Measurements from ENCODE around the gene C12orf57.
A peak's percentile ranks its signal among the peaks of the same experiment; 100 is the strongest.

Gene C12orf57

GRCh38 chr12:6962285-6963015 lies 18.6 kb downstream of the C12orf57 start:
- H3K4me3 ChIP-seq (replicated peaks in 1 of 2; ENCODE audit: low read depth in 2 of 2, low read length in 2 of 2) = no peak overlapping the region
- TF ChIP-seq CTCF (IDR thresholded peaks at IDR 0.05; ENCODE audit: low read depth, low read length) = no peak

GRCh38 chr12:6963016-6963731 lies 19.4 kb downstream of the C12orf57 start:
- DNase-seq (ENCODE audit: low read depth in 2 of 2) = no peak
- H3K4me3 ChIP-seq (replicated peaks in 1 of 2; ENCODE audit: low read depth in 2 of 2, low read length in 2 of 2) = no peak overlapping the region
- no peak for TF ChIP-seq CTCF (IDR thresholded peaks at IDR 0.05; ENCODE audit: low read depth, low read length)

More at GRCh38 chr12:6962285-6963015, 18.6 kb downstream of the C12orf57 start:
- DNase-seq (ENCODE audit: low read depth in 2 of 2) = no peak

GRCh38 chr12:6963791-6964413 lies 20.1 kb downstream of the C12orf57 start:
- DNase-seq (ENCODE audit: low read depth in 2 of 2) = no peak
- H3K4me3 ChIP-seq (replicated peaks in 1 of 2; ENCODE audit: low read depth in 2 of 2, low read length in 2 of 2) = no peak overlapping the region
- TF ChIP-seq CTCF (IDR thresholded peaks at IDR 0.05; ENCODE audit: low read depth, low read length) = no peak

GRCh38 chr12:6964605-6965025 lies 20.8 kb downstream of the C12orf57 start:
- no peak overlapping the region for H3K4me3 ChIP-seq (replicated peaks in 1 of 2; ENCODE audit: low read depth in 2 of 2, low read length in 2 of 2)
- no peak for DNase-seq (ENCODE audit: low read depth in 2 of 2)
- no peak for TF ChIP-seq CTCF (IDR thresholded peaks at IDR 0.05; ENCODE audit: low read depth, low read length)

GRCh38 chr12:6965026-6965661 lies 21.3 kb downstream of the C12orf57 start:
- DNase-seq (ENCODE audit: low read depth in 2 of 2) = peak; percentile 91 to 94
- no peak overlapping the region for H3K4me3 ChIP-seq (replicated peaks in 1 of 2; ENCODE audit: low read depth in 2 of 2, low read length in 2 of 2)
- TF ChIP-seq CTCF (IDR thresholded peaks at IDR 0.05; ENCODE audit: low read depth, low read length) = peak; percentile 84

GRCh38 chr12:6965714-6966113 lies 21.9 kb downstream of the C12orf57 start:
- no peak overlapping the region for H3K4me3 ChIP-seq (replicated peaks in 1 of 2; ENCODE audit: low read depth in 2 of 2, low read length in 2 of 2)
- no peak for DNase-seq (ENCODE audit: low read depth in 2 of 2)
- TF ChIP-seq CTCF (IDR thresholded peaks at IDR 0.05; ENCODE audit: low read depth, low read length) = no peak
